GM18499 (cell line): ENCODE measurements around the gene KLK10.
"Not testable (repeated sequence)": the region's sequence is repeated elsewhere in the genome, so short reads cannot be mapped to it uniquely, and the experiment has no call there.

Source experiments
- ATAC-seq: cut with Tn5 transposase; IDR thresholded peaks from one replicate; pipeline ENCODE4 v1.9.1; 2021; ENCODE audit warnings: moderate number of reproducible peaks; ENCODE audit not compliant: insufficient read depth, unreplicated experiment

KLK10 gene

DNA sequence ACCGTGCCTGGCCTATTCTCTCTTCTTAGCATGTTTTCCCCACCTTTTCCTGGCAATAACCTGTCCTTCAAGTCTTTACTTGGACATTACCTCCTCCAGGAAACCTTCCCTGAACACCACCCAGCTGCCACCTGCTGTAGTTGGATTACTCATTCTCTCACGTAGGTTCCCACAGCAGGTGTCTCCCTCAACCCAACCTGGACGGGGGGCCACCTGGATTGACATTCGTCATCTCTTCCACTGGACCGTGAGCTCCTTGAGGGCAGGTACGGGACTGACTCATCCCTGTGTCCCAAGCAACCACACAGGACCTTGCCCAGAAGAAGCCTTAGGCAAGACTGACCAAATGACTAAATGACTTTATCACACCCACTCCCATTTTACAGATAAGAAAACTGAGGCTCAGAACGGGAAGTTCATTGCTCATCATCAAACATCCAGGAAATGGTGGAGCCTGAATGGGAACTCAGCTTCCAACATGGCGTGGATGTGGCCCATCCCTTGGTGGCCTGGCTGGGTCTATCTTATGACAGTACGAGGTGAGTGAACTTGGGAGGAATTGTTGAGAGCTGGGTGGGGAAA, 46.6 kb downstream of the KLK10 start:
- no peak for ATAC-seq

DNA sequence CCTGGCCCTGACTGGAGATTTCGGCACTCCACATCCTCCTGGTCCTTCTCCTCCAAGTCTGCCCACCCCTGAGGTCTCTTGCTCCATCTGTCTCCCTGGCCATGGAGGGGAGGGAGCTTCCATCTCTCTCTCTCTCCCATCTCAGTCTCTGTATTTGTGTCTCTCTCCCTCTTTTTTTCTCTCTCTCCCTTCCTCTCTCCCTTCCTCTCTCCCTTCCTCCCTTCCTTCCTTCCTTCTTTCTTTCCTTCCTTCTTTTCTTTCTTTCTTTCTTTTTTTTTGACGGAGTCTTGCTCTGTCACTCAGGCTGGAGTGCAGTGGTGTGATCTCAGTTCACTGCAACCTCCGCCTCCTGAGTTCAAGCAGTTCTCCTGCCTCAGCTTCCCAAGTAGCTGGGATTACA, 49.7 kb downstream of the KLK10 start:
- ATAC-seq, result not testable (repeated sequence)

- ATAC-seq, result no peak
These were observed 50.1 kb downstream of the KLK10 start, which contains the start of gene KLK6 for GRCh38 chr19:50969413-50969760. Gene KLK6, minus strand, starts transcription at chr19:50969591. Its CDS starts 1,487 bp downstream, at chr19:50968104.

GRCh38 chr19:50968716-50969412, 50.6 kb downstream of the KLK10 start:
- ATAC-seq, result no peak

GRCh38 chr19:50967929-50968715, 51.4 kb downstream of the KLK10 start:
- ATAC-seq, result no peak

- no peak for ATAC-seq
These were observed 55.2 kb downstream of the KLK10 start for GRCh38 chr19:50964266-50964665.

- no peak for ATAC-seq
These were observed 56.1 kb downstream of the KLK10 start for GRCh38 chr19:50963381-50963780.
